Common myeloid progenitor, CD34-positive (primary cell): ENCODE data around the gene PSMD6.

Experiments used
- CTCF ChIA-PET: fragments of 350-600 bp; sonication (Branson Sonifier 250); formaldehyde crosslinking; loops from one replicate; lab custom pipeline; 2021; ENCODE audit warnings: antibody characterized with exemption; lab: Charles Lee
- POLR2A ChIA-PET: fragments of 350-600 bp; sonication (Branson Sonifier 250); formaldehyde crosslinking; loops from one replicate; lab custom pipeline; 2021; ENCODE audit warnings: antibody characterized with exemption; lab: Charles Lee
- DNase-seq, 3 donors: peaks; one replicate each; pipeline versions ENCODE4 v3.0.0 to v3.0.0-alpha.2; 2013
- H3K27ac ChIP-seq, 2 experiments: 1 replicate in 1 of 2; 2 replicates in 1 of 2; pipeline ENCODE4 v1.7.0; 2013; ENCODE audit warnings: inconsistent platforms in 2 of 2, low read length in 2 of 2, mild to moderate bottlenecking in 2 of 2, low read depth in 1 of 2, moderate library complexity in 1 of 2; ENCODE audit not compliant: severe bottlenecking in 2 of 2, insufficient read depth in 1 of 2, poor library complexity in 1 of 2
- H3K27me3 ChIP-seq, 5 experiments: replicated peaks in 2 of 5; 1 replicate in 3 of 5; 2 replicates in 2 of 5; pipeline versions ENCODE4 v1.6.1 to v1.7.0; 2013; ENCODE audit warnings: low read length in 4 of 5, mild to moderate bottlenecking in 2 of 5, moderate library complexity in 2 of 5, inconsistent platforms in 1 of 5; ENCODE audit not compliant: insufficient read depth in 5 of 5, control insufficient read depth in 4 of 5
- H3K36me3 ChIP-seq, 4 experiments: 1 replicate in 2 of 4; 2 replicates in 2 of 4; pipeline versions ENCODE4 v1.6.1 to v1.7.0; 2013; ENCODE audit warnings: low read length in 3 of 4, control low read depth in 1 of 4, mild to moderate bottlenecking in 1 of 4; ENCODE audit not compliant: control insufficient read depth in 4 of 4, insufficient read depth in 4 of 4
- H3K4me1 ChIP-seq, 4 experiments: 1 replicate in 3 of 4; 2 replicates in 1 of 4; pipeline versions ENCODE4 v1.6.1 to v1.7.1; 2013; ENCODE audit warnings: low read length in 3 of 4, mild to moderate bottlenecking in 3 of 4, control low read depth in 1 of 4, inconsistent platforms in 1 of 4, moderate library complexity in 1 of 4; ENCODE audit not compliant: control insufficient read depth in 4 of 4, insufficient read depth in 4 of 4; ENCODE audit errors: control extremely low read depth in 1 of 4
- H3K4me3 ChIP-seq, 7 experiments: 1 replicate in 4 of 7; 2 replicates in 3 of 7; pipeline versions ENCODE4 v1.5.1 to v1.7.0; 2013; ENCODE audit warnings: mild to moderate bottlenecking in 7 of 7, low read length in 6 of 7, moderate library complexity in 6 of 7, inconsistent platforms in 2 of 7, low read depth in 2 of 7, control low read depth in 1 of 7; ENCODE audit not compliant: insufficient read depth in 4 of 7, control insufficient read depth in 1 of 7; ENCODE audit errors: extremely low read depth in 1 of 7
- H3K9me3 ChIP-seq, 5 experiments: 1 replicate in 4 of 5; 2 replicates in 1 of 5; pipeline versions ENCODE4 v1.6.1 to v1.7.1; 2013; ENCODE audit warnings: low read length in 4 of 5, mild to moderate bottlenecking in 2 of 5, inconsistent platforms in 1 of 5, low read depth in 1 of 5, moderate library complexity in 1 of 5; ENCODE audit not compliant: control insufficient read depth in 4 of 5, insufficient read depth in 2 of 5; ENCODE audit errors: control extremely low read depth in 1 of 5
- WGBS: methylation state at CpG from one replicate; pipeline ENCODE4 v1.1.5; 2013; ENCODE audit not compliant: insufficient coverage; 5-methylcytosine and 5-hydroxymethylcytosine counted together

The PSMD6 gene

GRCh38 chr3:64047787-64048186 is 24.5 kb upstream of the PSMD6 start:
- Histone ChIP-seq H3K27me3 (peaks cover 2 to 25% (median 12%) of the 10 kb centered on the region in 5 experiments), H3K9me3 (no peaks in the 10 kb centered on the region), H3K4me3 (no peak overlapping the region), H3K4me1 (peaks cover 0 to 5% (median 0%) of the 10 kb centered on the region in 4 experiments), H3K36me3 (no peaks in the 10 kb centered on the region), H3K27ac (no peak overlapping the region)
- ChIA-PET POLR2A (no interaction called here), CTCF (no interaction called here)
- no peak for DNase-seq
- WGBS, result 89% methylated on average over 7 of the region's 7 CpGs

- CTCF ChIA-PET, result interaction anchor here (0.6 kb wide), 1 partner anchor 23 kb away, joined by 3 read pairs; no protein-coding TSS in a partner anchor
- H3K27ac ChIP-seq, result no peak overlapping the region
- WGBS, result 83% methylated on average over 3 of the region's 6 CpGs
Observed at GRCh38 chr3:64046996-64047594, 23.8 kb upstream of the PSMD6 start.

GRCh38 chr3:64046592-64046991 is 23.3 kb upstream of the PSMD6 start:
- Histone ChIP-seq H3K36me3 (no peaks in the 10 kb centered on the region), H3K4me3 (no peak overlapping the region), H3K27ac (no peak overlapping the region), H3K9me3 (no peaks in the 10 kb centered on the region), H3K4me1 (peaks cover 0 to 5% (median 0%) of the 10 kb centered on the region in 4 experiments), H3K27me3 (peaks cover 2 to 25% (median 12%) of the 10 kb centered on the region in 5 experiments)
- 85% methylated on average over 3 of the region's 3 CpGs for WGBS
- DNase-seq, result no peak
- CTCF ChIA-PET, result interaction anchor here (0.6 kb wide), 1 partner anchor 23 kb away, joined by 3 read pairs; no protein-coding TSS in a partner anchor
- POLR2A ChIA-PET, result no interaction called here

More at GRCh38 chr3:64046996-64047594, 23.8 kb upstream of the PSMD6 start:
- Histone ChIP-seq H3K4me1 (peaks cover 0 to 5% (median 0%) of the 10 kb centered on the region in 4 experiments), H3K27me3 (peaks cover 2 to 25% (median 12%) of the 10 kb centered on the region in 5 experiments), H3K4me3 (no peak overlapping the region), H3K9me3 (no peaks in the 10 kb centered on the region), H3K36me3 (no peaks in the 10 kb centered on the region)
- POLR2A ChIA-PET, result no interaction called here
- no peak for DNase-seq

GRCh38 chr3:64042952-64043351 is 19.7 kb upstream of the PSMD6 start:
- ChIA-PET CTCF (interaction anchor here (1.1 kb wide), 1 partner anchor 45 kb away, joined by 3 read pairs; no protein-coding TSS in a partner anchor), POLR2A (no interaction called here)
- Histone ChIP-seq H3K36me3 (no peaks in the 10 kb centered on the region), H3K9me3 (no peaks in the 10 kb centered on the region), H3K27me3 (peaks cover 2 to 32% (median 15%) of the 10 kb centered on the region in 5 experiments), H3K4me3 (no peak overlapping the region), H3K27ac (no peak overlapping the region), H3K4me1 (no peaks in the 10 kb centered on the region)
- no peak for DNase-seq
- no CpG with 5 or more reads among the region's 1 CpG for WGBS

GRCh38 chr3:64039981-64040733 is 16.9 kb upstream of the PSMD6 start:
- Histone ChIP-seq H3K27me3 (peaks cover 5 to 20% (median 12%) of the 10 kb centered on the region in 5 experiments), H3K9me3 (no peaks in the 10 kb centered on the region), H3K36me3 (no peaks in the 10 kb centered on the region), H3K4me1 (no peaks in the 10 kb centered on the region), H3K4me3 (no peak overlapping the region), H3K27ac (no peak overlapping the region)
- 97% methylated on average over 4 of the region's 5 CpGs for WGBS
- ChIA-PET CTCF (interaction anchor here (0.8 kb wide), 1 partner anchor 9 kb away, joined by 3 read pairs; no protein-coding TSS in a partner anchor), POLR2A (no interaction called here)
- no peak for DNase-seq

GRCh38 chr3:64039332-64039731 is 16.0 kb upstream of the PSMD6 start:
- H3K9me3 ChIP-seq, result no peaks in the 10 kb centered on the region
- H3K27me3 ChIP-seq, result peaks cover 5 to 23% (median 13%) of the 10 kb centered on the region in 5 experiments
- CTCF ChIA-PET, result interaction anchor here (1.1 kb wide), 1 partner anchor 445 kb away, joined by 4 read pairs; no protein-coding TSS in a partner anchor
- H3K36me3 ChIP-seq, result no peaks in the 10 kb centered on the region
- POLR2A ChIA-PET, result no interaction called here
- H3K4me3 ChIP-seq, result no peak overlapping the region
- 92% methylated on average over 2 of the region's 4 CpGs for WGBS
- DNase-seq, result no peak
- H3K27ac ChIP-seq, result no peak overlapping the region
- H3K4me1 ChIP-seq, result no peaks in the 10 kb centered on the region
